Measurements from ENCODE around the gene TEX12. TPM values are rescaled to one million over a fixed set of nuclear protein-coding genes. Genes with fewer than 3 reads are reported as not detected.

TEX12 gene
- total RNA-seq, 2 donors from 2014 or later = not detected

DNA sequence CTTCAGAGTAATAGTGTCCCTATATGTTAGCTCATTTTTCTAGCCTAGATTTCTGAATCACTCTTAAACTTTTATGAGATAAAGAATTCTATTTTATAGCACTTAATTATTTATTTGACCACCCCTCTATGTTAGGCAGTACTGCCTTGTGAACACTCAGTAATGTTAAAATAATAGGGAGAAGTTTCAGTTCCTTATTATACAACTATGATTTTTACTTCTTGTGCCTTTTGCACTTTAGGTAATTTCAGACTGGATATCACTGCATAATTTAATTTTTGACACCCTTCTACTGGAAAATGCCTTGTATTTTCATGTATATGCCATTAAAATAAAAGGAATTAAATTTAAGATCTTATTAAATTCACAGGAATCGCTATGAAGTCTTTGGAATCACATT is 11.3 kb downstream of the TEX12 start:
- 93 to 100% methylated on average over 1 of the region's 1 CpG for WGBS, 2 experiments (ENCODE audit: insufficient coverage in 1 of 2, insufficient read length in 1 of 2)
- TF ChIP-seq, protein P1, sequence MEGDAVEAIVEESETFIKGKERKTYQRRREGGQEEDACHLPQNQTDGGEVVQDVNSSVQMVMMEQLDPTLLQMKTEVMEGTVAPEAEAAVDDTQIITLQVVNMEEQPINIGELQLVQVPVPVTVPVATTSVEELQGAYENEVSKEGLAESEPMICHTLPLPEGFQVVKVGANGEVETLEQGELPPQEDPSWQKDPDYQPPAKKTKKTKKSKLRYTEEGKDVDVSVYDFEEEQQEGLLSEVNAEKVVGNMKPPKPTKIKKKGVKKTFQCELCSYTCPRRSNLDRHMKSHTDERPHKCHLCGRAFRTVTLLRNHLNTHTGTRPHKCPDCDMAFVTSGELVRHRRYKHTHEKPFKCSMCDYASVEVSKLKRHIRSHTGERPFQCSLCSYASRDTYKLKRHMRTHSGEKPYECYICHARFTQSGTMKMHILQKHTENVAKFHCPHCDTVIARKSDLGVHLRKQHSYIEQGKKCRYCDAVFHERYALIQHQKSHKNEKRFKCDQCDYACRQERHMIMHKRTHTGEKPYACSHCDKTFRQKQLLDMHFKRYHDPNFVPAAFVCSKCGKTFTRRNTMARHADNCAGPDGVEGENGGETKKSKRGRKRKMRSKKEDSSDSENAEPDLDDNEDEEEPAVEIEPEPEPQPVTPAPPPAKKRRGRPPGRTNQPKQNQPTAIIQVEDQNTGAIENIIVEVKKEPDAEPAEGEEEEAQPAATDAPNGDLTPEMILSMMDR (conservative IDR thresholded peaks at IDR 0.05) = no peak
- H3K27ac Mint-ChIP-seq = no peak overlapping the region
- Histone ChIP-seq H3K4me3 (ENCODE audit: low read length) (no peak overlapping the region), H3K4me1 (ENCODE audit: control insufficient read depth, insufficient read depth, low read length) (no peaks in the 10 kb centered on the region), H3K9ac (ENCODE audit: extremely low read depth, low read length, poor library complexity, severe bottlenecking) (no peak overlapping the region), H3K27ac (ENCODE audit: low read depth, low read length) (no peak overlapping the region), H3K36me3 (ENCODE audit: control insufficient read depth, insufficient read depth, low read length) (no peaks in the 10 kb centered on the region), H3K27me3 (ENCODE audit: control insufficient read depth, insufficient read depth, low read length, poor library complexity, severe bottlenecking) (no peaks in the 10 kb centered on the region), H3K9me3 (ENCODE audit: control insufficient read depth, low read length) (no peaks in the 10 kb centered on the region)
- H3K36me3 Mint-ChIP-seq (ENCODE audit: low read depth) = no peaks in the 10 kb centered on the region
- no peak overlapping the region for H3K4me3 Mint-ChIP-seq
- H3K27me3 Mint-ChIP-seq (ENCODE audit: insufficient read depth) = peaks cover 15% of the 10 kb centered on the region
- no peak for DNase-seq
- H3K4me1 Mint-ChIP-seq = no peaks in the 10 kb centered on the region
- H3K9me3 Mint-ChIP-seq = peaks cover 7% of the 10 kb centered on the region

DNA sequence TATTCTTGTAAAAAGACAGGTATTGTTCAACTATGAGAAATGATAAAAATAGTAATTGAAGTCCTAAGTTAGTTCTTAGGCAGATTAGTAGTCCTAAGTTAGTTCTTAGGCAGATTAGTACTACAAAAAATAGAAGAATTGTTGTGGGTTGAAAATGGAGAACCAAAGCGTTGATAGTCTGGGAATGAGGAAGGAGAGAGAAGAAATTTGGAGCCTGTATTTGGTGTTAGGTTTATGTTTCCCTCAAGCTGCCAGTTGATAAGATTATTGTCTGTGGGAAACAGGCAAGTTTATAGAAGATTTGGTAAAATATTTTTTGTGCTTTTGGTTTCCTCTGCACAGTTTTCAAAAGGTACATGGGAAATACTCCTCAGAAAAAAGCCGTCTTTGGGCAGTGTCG is 11.8 kb downstream of the TEX12 start:
- H3K36me3 Mint-ChIP-seq (ENCODE audit: low read depth) = no peaks in the 10 kb centered on the region
- no peak for DNase-seq
- H3K9ac ChIP-seq (ENCODE audit: extremely low read depth, low read length, poor library complexity, severe bottlenecking) = no peak overlapping the region
- H3K4me1 ChIP-seq (ENCODE audit: control insufficient read depth, insufficient read depth, low read length) = no peaks in the 10 kb centered on the region
- H3K27ac Mint-ChIP-seq = no peak overlapping the region
- 92 to 94% methylated on average over 3 of the region's 3 CpGs for WGBS, 2 experiments (ENCODE audit: insufficient coverage in 1 of 2, insufficient read length in 1 of 2)
- no peaks in the 10 kb centered on the region for H3K36me3 ChIP-seq (ENCODE audit: control insufficient read depth, insufficient read depth, low read length)
- H3K27me3 Mint-ChIP-seq (ENCODE audit: insufficient read depth) = peaks cover 15% of the 10 kb centered on the region
- H3K4me1 Mint-ChIP-seq = no peaks in the 10 kb centered on the region
- H3K9me3 Mint-ChIP-seq = peaks cover 7% of the 10 kb centered on the region
- H3K27ac ChIP-seq (ENCODE audit: low read depth, low read length) = no peak overlapping the region
- TF ChIP-seq, protein P1 (conservative IDR thresholded peaks at IDR 0.05) = no peak
- no peaks in the 10 kb centered on the region for H3K27me3 ChIP-seq (ENCODE audit: control insufficient read depth, insufficient read depth, low read length, poor library complexity, severe bottlenecking)
- H3K9me3 ChIP-seq (ENCODE audit: control insufficient read depth, low read length) = no peaks in the 10 kb centered on the region
- H3K4me3 ChIP-seq (ENCODE audit: low read length) = no peak overlapping the region
- no peak overlapping the region for H3K4me3 Mint-ChIP-seq

DNA sequence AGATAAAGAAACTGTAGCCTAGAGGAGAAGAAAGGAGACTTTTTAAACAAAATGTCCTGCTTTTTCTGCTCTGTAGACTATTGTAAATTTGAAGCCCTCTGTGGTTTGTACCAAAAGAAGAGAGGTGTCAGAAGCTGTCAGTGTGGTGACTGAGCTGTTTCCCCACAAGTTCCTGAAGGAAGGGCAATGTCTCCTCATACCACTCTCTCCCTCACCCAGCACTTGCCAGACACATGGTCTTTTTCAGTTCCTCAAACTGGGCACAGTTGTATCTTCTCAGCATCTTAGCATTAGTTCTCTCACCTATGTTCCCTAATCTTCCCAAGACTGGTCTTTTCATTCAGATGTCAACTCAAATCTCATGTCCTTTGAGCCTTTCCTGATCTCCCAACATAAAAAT is 12.4 kb downstream of the TEX12 start:
- Mint-ChIP-seq H3K4me1 (no peaks in the 10 kb centered on the region), H3K27ac (no peak overlapping the region), H3K9me3 (peaks cover 7% of the 10 kb centered on the region), H3K36me3 (ENCODE audit: low read depth) (no peaks in the 10 kb centered on the region), H3K4me3 (no peak overlapping the region), H3K27me3 (ENCODE audit: insufficient read depth) (peaks cover 15% of the 10 kb centered on the region)
- Histone ChIP-seq H3K9ac (ENCODE audit: extremely low read depth, low read length, poor library complexity, severe bottlenecking) (no peak overlapping the region), H3K9me3 (ENCODE audit: control insufficient read depth, low read length) (no peaks in the 10 kb centered on the region), H3K27me3 (ENCODE audit: control insufficient read depth, insufficient read depth, low read length, poor library complexity, severe bottlenecking) (no peaks in the 10 kb centered on the region), H3K36me3 (ENCODE audit: control insufficient read depth, insufficient read depth, low read length) (no peaks in the 10 kb centered on the region), H3K4me1 (ENCODE audit: control insufficient read depth, insufficient read depth, low read length) (no peaks in the 10 kb centered on the region), H3K4me3 (ENCODE audit: low read length) (no peak overlapping the region), H3K27ac (ENCODE audit: low read depth, low read length) (no peak overlapping the region)
- no peak for DNase-seq
- TF ChIP-seq, protein P1 (conservative IDR thresholded peaks at IDR 0.05) = no peak

All from endodermal cell (in vitro differentiated cells).